Stimulated activated CD4-positive, alpha-beta T cell treated with anti-CD3 and anti-CD28 coated beads, Interleukin-1b, Interleukin-23, amount 100 ng/mL, for 24 hours (primary cell): ENCODE results near the gene REX1BD.

Experiments used
- DNase-seq, 4 experiments: peaks; one replicate each; pipeline ENCODE4 v3.0.0-alpha.2; 2020; ENCODE audit warnings: low read depth in 4 of 4, low spot score in 1 of 4

REX1BD gene

GRCh38 chr19:18612772-18613588 is 24.4 kb downstream of the REX1BD start, which contains the start of gene TMEM59L:
TMEM59L (plus strand) TSS chr19:18612870; CDS start chr19:18612959, 89 bp downstream.
- no peak for DNase-seq

DNA sequence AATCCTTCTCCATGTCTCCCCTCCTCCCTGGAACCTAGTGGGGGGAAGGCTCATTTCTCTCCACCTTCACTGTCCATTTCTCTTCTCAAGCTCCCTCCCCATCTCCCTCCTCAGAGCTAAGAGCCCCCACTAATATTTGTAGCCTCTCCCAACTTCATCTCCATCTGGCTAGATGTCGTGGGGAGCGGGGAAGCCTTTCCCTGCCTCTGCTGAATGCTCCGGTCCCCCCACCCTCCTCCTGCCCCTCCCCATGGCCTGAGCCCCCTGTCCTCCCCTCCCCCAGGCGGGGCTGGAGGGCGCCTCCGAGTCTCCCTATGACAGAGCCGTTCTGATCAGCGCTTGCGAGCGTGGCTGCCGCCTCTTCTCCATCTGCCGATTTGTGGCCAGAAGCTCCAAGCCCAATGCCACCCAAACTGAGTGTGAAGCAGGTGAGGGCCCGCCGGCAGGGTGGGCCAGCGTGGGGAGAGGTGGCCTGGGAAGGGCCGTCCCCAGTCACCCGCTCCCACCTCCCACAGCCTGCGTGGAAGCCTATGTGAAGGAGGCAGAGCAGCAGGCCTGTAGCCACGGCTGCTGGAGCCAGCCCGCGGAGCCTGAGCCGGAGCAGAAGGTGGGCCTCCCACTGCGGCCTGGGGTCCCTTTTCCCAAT is 25.1 kb downstream of the REX1BD start:
- no peak for DNase-seq

DNA sequence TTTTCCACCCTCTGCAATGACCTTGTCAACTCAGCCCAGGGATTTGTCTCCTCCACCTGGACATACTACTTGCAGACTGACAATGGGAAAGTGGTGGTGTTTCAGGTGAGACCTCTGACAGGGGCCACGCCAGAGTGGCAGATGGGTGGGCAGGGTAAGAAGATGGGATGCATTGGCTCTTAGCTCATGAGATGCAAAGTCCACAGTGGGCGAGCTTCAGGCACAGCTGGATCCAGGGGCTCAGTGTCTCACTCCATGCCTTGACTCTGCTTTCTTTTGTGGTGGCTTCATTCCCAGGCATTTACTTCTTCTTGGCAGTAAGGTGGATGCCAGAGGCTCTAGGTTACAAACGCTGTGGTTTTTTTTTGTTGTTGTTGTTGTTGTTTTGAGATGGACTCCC is 27.4 kb downstream of the REX1BD start:
- no peak for DNase-seq

GRCh38 chr19:18617562-18617961 is 29.0 kb downstream of the REX1BD start:
- no peak for DNase-seq

DNA sequence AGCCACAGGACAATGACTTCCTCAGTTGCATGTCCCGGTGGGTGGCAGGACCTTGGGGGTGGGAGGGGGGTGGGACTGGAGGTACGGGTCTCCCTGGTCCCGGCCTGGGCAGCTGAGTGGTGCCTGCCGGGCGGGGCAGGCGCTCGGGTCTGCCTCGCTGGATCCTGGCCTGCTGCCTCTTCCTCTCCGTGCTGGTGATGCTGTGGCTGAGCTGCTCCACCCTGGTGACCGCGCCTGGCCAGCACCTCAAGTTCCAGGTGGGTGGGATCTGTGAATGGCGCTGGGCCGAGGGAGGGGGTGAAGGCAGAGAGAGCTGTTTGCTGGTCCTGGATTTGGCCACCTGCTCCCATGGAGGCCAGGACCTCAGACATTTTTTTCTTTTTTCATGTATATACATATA is 29.6 kb downstream of the REX1BD start:
- no peak for DNase-seq

DNA sequence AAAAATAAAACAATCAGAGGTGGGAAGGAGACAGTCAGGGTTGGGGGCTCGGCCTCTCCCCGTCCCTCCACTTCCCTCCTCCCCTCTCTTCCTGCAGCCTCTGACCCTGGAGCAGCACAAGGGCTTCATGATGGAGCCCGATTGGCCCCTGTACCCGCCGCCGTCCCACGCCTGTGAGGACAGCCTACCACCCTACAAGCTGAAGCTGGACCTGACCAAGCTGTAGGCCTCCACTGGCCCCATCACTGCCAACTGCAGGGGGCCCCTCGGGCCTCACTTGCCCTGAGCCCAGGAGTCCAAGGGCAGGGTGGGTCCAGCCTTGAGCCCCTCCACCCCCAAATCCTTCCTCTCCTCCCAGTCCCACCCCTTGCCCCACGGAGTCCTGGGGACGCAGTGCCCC is 31.7 kb downstream of the REX1BD start:
- no peak for DNase-seq

DNA sequence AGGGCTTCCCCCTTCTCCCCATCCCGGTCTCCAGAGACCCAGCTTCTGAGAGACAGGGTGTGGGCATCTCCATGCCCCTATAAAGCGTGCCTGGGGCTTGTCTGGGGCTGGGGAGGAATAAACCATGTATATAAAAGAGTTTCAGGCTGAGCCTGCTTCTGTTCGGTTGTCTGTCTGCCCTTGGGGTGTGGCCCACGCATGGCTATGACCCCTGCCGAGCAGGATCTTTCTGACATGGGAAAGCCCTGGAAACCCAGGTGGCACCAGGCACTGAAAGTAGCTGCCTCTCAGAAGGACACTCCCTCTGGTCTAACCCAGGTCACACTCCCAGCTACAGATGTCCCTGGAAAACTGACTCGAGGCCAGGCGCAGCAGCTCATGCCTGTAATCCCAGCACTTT is 32.3 kb downstream of the REX1BD start:
- no peak for DNase-seq

DNA sequence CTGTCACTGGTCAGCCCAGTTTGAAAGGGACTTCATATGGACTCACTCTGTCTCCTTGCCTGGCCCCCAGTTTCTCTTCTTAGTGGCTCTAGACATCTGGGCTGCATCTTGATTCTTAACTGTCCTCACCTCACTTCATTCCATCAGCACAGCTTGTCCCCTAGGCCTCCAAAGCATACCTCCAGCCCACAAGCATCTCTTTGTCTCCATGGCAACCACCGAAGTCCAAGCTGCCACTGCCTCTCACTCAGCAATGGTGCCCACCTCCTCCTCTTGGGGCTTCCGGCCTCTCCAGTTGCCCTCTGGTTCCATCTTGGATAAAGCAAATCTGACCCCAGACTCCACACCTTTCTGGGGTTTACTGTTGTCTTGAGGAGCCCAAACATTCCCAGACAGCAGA is 38.3 kb downstream of the REX1BD start:
- no peak for DNase-seq

DNA sequence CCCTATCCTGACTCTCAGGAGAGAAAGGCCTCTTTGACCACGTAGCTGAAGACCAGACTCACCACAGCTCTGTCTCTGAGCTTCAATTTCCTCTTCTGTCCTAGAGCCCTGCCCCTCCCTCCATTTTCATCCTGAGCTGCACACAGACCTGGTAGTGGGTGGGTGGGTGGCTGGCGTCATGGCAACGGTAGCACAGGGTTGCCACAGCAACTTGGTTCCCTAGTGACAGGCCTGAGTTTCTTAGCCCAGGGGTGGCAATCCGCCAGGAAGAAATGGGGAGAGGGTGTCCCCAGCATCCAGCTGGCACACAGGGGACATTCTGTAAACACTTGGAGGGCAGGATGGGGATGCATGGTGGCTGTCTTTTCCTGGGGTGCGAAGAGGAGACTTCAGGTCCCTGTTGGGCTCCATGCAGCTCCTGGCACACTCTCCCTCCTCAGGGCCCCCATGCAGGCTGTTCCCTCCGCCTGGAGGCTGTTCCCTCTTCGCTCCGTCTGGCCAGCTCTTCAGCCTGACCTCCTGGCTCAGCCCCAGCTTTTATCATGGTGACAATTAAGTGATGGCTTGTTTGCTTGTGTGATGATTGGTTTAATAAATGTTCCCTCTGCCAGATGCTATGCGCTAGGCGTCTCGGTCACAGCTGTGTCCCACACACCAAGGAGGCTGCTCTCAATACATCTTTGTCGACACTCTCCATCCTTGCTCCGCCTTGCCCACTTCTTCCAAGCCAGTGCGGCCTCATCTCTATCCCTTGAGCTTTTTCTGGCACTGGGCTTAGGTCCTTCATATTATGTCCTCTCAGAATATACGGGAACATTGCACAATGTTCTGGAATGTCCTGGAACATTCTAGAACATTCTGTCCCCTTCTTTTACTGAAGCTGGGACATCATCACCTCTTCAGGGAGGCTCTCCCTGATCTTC is 40.8 kb downstream of the REX1BD start:
- DNase-seq = no peak

DNA sequence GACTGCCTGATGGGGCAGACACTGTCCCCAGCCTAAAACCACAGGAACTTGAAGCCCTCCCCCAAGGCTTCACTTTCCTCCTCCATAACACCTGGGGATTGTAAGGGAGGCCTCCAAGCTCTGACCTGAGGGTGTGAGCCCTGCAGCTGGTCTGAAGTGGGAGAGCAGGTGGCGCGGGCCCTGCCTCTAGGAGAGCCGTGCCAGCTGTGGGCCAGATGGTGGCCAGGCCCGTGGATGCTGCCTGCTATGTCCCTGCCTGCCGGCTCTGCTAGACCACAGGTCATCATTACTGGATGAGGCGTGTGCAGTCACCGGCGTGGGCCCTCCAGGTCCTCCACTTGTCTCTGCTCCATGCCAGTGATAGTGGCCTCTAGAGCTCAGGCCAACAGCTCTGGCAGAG is 44.7 kb downstream of the REX1BD start:
- no peak for DNase-seq

DNA sequence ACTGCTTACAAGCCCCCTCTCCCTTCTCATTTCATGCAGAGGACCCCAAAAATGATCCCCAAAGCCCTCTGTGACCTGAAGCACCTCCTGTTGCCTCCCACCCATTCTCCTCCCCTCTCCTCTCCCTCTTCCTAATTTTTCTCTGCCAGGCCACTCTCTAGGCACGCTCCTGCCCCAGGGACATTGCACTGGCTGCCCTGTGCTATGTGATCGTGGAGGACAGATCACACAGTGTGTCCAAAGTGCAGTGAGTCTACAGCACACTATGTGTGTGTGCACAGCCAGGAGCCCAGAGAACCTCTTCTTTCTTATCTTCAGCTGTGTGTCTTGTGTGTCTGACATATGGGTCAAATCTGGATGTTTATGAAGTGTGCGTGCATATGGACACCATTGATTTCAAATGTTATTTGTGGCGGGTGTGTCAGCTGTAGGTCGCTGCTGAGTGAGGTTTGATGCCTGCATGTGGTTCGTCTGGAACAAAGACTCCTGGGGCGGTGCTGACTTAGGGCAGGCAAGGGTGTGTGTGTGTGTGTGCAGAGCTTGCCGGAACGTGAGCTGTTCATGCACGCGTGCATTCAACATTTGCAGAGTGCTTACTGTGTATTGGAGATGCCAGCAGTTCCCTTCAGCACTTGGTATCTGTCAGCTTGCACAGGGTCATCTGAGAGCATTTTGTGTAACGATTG is 46.2 kb downstream of the REX1BD start:
- no peak for DNase-seq

GRCh38 chr19:18635831-18636182 is 47.2 kb downstream of the REX1BD start:
- DNase-seq = no peak

- peak; percentile 99 to 100 (median 99) for DNase-seq
These were observed 47.8 kb downstream of the REX1BD start for GRCh38 chr19:18636183-18636968.

DNA sequence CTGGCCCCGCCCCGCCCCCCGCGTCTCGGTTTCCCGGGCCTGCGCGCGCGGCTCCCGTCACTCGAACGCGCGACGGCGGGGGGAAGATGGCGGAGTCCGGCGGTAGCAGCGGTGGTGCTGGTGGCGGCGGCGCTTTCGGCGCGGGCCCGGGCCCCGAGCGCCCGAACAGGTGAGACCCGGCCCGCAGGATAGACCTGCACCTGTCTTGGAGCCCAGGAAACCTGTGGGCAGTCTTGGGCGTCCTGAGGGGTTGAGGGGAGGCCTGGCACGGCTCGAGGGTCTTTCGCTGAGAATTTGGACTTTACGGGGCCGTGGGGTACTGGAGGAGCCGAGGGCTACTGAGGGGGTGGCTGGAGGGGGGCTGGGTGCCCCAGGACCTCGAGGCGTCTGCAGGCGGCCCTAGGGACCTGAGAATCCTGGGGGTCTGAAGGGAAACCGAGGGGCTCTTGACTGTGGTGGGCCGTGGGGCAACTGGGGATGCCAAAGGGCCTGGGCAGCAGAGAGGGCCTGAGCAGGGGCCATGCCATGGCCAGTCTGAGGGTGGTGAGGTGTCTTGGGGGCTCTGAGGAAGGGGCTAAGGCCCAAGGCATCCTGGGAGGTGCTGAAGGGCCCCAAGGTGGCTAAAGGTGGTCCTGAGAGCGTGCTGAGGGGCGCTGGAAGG is 48.5 kb downstream of the REX1BD start, which contains the start of gene KLHL26:
KLHL26 (plus strand) TSS at position 60 of the 661 bp plus-strand sequence; CDS start at position 87, 27 bp downstream.
- DNase-seq = no peak

DNA sequence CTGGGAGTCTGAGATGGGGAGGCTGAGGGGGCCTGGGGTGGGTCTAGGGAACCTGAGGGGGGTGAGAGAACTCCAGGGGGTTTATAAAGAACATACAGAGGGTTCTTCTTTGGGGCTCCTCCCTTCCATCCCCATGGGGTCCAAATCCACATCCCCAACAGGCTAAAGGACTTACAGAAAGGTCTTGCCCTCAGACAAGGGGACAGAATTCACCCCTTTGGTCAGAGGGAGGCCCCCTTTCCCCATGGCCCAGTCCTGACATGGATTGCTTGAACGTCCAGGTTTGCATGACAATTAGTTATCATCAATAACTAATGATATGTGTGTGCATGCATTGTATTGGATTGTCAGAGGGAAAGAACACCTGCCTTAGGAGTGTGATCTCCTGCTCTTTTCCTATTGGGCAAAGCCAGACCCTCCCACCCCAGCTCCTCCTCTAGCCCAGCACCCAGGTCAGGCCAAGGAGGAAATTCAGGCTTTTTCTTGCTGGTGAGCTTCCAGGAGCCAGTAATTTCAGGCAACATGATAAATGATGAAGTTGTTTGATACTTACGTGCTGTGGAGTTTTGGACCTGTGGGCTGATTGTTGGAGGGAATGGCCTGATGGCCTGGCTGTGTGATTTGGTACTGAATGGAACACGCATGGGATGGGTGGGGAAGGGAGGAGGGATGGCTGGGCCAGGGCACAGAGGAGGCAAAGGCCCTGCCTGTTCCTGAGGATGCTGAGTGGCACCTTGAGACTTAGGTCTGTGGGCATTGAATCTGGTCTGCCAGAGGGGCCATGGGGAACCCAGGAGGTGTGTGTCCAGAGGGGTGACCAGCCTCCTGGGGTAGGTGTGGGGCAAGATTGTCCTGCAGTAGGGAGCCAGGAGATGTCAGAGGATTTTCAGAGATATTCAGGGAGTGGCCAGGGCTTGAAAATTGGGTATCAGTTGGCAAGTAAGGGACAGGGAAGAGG is 49.4 kb downstream of the REX1BD start:
- DNase-seq = no peak

DNA sequence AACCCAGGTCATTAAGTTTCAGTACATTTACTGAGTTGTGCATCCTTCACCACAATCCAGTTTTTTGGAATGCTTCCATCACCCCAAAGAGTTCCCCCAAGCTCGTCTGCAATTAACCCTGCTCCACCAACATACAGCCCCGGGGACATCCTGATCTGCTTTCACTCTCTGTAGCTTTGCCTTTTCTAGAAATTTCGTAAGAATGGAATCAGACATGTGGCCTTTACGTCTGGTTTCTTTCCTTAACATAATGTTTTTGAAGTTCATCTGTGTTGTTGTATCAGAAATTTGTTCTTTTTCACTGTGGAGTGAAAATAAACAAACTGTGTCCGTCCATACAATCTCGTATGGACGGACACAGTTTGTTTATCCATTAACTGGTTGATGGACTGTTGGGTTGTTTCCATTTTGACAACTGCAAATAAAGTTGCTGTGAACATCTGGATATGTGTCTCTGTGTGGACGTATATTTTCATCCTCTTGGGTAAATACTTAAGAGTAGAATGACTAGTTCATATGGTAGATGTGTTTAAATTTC is 51.2 kb downstream of the REX1BD start:
- no peak for DNase-seq
